RPMI8226 (cell line): ENCODE data around the gene SLC6A9.
A peak's percentile ranks its signal among the peaks of the same experiment; 100 is the strongest.

ENCODE experiments used
- DNase-seq: peaks from one replicate; pipeline ENCODE4 v3.0.0-alpha.2; 2015

SLC6A9 gene

DNA sequence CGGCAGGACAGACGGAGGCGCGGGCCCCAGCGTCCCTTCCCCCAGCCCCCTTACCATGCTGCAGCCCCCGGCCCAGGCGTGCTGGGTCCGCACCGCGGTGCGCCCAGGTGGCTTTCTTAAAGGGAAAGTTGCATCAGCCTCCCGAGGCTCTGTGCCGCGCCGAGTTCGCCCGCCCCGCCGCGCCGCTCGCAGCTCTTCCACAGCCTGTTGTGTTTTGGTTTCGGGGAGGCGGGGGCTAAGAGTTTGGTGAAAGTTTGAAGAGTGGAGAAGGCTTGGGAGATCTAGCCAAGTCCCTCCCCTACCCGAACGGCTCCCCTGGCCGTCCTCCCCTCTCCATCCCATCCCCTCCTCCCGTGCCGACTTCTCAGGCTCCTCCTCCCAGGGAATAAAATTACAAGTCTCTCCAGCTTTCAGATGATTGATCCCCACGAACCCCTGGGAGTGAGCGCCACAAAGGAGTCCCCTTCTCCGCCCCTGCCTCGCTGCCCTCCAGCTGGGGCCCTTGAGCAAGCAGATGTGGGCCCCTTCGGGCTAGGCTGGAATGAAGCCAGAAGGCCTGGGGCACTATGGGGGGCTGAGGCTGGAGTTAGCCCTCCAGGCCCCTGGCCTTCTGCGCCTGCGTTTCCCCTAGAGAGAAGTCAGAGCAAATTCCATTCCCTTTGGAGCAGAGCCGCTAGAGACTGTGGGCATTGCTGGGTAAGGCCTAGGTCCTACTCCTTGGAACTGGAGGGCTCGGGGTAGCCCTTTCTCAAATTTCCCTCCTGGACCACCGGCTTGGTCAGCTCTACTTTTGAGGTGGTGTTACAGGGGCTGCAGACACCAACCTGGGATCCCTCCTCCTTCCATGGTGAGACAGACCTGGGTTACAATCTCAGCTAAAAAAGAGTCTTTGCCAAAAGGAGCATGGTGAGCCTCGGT, at the start of gene SLC6A9:
SLC6A9 (minus strand) TSS at position 211 of the 918 bp plus-strand sequence. CDS start 7,185 bp downstream, outside the sequence.
- peak; percentile 73 for DNase-seq

DNA sequence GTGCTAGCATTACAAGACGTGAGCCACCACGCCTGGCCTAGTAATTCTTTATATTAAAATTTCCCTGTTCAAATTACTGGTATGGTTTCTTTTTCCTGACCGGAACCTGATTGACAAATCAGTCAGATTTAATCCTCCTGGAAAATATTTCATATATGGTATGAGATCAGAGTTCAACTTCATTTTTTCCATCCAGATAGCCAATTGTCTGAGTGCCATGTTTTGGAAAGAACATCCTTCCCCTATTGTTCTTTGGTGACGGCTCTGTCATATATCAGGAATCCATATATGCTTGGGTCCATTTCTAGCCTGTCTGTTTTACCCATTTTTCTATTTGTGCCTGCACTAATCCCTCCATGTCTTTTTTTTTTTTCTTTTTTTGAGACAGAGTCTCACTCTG, 48.3 kb upstream of the SLC6A9 start:
- no peak for DNase-seq

GRCh38 chr1:44078104-44078503, 46.8 kb upstream of the SLC6A9 start:
- no peak for DNase-seq

DNA sequence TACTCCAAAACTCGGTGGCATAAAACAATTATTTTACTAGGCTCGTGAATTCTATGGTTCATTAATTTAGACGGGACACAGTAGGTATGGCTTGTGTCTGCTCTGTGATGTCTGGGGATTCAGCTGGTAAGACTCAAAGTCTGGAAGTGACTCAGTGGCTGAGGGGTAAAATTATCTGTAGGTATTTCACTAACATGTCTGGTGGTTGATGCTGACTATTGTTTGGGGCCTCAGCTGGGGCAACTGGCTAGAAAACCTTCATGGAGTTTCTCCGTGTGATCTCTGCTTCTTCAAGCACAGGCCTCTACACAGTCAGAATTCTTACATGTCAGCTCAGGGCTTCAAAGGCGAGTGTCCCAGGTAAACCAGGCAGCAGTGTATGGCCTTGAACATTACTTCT, 46.2 kb upstream of the SLC6A9 start:
- DNase-seq = no peak

DNA sequence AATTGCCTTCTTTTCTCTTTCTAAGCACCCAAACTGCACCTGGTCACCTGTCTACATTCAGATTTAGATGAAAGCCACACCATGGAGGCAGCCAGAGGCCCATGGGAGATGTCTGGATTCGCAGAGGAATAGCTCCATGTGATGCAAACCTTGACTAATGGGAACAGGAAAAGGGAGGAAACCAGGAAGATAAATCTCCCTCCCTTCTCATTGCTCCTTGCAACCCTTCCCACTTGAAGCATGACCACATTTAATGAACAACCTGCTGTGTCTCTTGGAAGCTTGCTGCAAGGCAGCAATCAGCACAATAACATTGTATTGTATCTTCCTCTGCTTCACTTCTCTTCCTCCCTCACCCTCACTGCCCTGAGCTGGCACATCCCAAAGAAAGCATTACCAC, 44.8 kb upstream of the SLC6A9 start:
- DNase-seq = no peak

GRCh38 chr1:44074415-44074814, 43.2 kb upstream of the SLC6A9 start:
- DNase-seq = no peak

- peak; percentile 70 for DNase-seq
These were observed 42.3 kb upstream of the SLC6A9 start for GRCh38 chr1:44073528-44073927.

GRCh38 chr1:44072821-44073220, 41.6 kb upstream of the SLC6A9 start:
- DNase-seq = no peak

DNA sequence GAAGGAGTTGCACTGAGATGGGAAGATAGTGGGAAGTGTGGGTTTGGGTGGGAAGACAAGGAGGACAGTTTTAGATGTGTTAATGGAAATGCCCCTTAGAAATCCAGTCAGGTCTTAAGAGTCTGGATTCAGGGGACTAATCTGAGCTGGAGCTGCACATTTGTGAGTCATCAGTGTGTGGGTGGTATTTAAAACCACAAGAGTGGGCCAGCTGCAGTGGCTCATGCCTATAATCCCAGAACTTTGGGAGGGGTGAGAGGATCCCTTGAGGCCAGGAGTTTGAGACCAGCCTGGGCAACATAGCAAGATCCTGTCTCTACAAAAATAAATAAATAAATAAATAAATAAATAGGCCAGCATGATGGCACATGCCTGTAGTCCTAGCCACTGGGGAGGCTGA, 40.9 kb upstream of the SLC6A9 start:
- no peak for DNase-seq

DNA sequence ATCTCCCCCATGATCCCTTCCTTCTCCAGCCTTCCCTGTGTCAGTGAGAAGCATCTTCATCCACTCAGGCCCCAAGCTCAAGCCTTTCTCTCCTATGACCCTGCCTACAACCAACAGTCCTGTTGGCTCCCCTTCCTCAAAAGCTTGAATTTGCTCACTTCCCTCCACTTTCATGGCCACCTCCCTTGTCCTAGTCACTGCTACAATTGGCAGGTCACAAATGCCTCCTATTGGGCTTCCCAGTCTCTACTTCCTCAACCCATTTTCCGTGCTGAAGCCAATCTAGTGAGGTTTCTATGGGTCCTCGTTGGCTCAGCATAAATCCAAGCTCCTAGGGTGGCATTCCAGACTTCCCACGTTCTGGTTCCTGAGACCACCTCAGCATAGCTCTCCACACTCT, 40.2 kb upstream of the SLC6A9 start:
- no peak for DNase-seq

- DNase-seq = peak; percentile 50
These were observed 37.2 kb upstream of the SLC6A9 start for GRCh38 chr1:44068442-44068921.

DNA sequence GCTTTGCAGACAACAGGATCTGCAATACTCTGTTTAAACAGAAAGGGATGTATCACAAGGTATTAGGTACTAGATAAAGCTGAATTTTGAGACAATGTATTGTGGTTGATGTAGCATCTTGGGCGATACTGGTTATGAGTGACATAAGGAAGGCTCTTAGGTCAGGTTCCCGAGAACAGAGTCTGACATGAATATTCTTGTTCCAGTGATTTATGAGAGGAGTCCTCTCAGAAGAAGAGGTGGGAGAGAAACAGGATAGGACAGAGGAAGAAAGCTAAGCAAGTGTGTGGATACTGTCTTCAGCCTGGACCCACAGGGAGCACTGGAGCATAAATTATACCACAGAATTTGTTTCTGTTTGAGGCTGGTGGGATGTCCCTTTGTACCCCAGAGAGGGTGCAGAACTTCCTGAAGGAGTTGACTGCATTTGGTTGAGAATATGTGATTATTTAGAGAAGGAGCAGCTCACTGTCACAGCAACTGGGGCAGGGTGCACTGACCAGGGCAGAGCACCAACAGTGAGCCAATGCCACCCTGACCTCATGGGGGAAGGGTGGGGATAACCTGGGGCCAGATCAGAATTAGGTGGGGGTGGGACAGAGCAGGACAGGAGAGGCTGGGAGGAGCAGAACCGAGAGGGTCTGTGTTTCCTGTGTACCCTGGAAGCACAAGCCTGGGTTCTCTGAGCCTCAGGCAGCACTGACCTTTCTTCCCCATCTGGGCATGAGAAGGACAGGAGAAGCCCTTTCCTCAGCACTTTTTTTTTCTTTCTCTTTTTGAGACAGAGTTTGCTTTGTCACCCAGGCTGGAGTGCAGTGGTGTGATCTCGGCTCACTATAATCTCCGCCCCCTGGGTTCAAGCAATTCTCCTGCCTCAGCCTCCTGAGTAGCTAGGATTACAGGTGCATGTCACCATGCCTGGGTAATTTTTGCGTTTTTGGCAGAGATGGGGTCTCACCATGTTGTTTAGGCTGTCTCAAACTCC, 36.3 kb upstream of the SLC6A9 start:
- DNase-seq = peak; percentile 49

- no peak for DNase-seq
These were observed 31.5 kb upstream of the SLC6A9 start for GRCh38 chr1:44062656-44063179.

- no peak for DNase-seq
These were observed 30.6 kb upstream of the SLC6A9 start for GRCh38 chr1:44061857-44062256.

DNA sequence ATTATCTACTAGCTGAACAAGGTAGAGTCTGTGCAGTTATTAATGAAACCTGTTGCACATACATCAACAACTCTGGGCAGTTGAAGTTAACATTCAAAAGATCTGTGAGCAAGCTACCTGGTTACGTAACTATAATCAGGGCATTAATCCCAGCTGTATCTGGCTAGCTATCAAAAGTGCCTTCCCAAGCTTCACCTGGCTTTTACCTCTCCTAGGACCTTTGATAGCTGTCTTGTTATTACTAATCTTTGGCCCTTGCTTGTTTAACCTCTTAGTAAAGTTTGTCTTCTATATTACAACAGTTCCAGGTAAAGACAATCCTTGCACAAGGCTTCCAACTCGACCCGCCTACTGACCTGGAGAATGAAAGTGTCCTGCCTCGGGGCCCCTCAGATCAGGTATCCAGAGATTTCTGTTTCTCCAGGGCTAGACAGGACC, 29.6 kb upstream of the SLC6A9 start:
- DNase-seq = no peak

DNA sequence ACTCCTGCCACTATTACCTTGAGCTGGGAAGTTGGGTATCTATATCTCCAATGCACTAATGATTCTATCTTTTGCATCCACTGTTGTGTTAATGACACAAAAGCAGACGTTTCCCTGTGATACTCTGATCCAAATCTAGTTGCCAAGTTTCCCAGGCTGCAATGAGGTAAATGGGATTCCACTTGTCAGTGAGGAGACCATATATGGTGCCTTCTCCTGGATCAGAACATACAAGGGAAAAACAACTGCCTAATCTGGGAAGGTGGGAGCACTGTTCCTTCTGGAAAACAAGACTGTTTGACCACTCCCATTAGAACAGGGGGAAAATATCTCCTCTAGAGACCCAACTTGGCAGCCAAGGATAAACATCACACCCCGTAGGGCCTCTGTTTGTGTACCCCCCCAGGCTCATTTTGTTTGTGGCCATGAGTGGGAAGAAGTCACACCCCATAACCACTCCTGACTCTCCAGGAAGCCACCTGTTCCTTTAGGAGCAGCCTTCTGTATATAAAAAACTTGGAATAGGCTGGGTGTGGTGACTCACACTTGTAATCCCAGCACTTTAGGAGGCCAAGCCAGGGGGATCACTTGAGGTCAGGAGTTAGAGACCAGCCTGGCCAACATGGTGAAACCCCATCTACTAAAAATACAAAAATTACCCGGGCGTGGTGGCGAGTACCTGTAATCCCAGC, 28.5 kb upstream of the SLC6A9 start:
- DNase-seq = no peak

GRCh38 chr1:44059212-44059611, 27.9 kb upstream of the SLC6A9 start:
- DNase-seq = no peak

GRCh38 chr1:44057293-44057692, 26.0 kb upstream of the SLC6A9 start:
- DNase-seq = no peak

DNA sequence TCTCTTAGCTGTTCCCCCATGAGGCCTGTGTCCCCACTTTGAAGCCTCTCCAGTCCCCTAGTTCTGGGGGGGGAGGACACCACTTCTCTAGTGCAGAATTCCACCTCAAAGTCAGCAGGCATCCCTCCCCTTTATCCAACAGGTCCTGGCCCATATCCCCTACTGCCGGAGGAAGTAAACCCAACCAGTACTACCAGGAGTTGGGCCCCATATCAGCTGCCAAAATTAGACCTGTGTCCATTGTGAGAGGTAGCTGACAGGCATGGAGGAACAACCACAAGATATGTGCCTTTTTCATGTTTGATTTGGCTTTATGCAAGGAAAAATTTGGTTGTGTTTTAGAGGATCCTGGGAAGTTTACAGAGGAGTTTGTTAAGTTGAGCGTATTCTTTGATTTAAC, 22.1 kb upstream of the SLC6A9 start:
- no peak for DNase-seq

DNA sequence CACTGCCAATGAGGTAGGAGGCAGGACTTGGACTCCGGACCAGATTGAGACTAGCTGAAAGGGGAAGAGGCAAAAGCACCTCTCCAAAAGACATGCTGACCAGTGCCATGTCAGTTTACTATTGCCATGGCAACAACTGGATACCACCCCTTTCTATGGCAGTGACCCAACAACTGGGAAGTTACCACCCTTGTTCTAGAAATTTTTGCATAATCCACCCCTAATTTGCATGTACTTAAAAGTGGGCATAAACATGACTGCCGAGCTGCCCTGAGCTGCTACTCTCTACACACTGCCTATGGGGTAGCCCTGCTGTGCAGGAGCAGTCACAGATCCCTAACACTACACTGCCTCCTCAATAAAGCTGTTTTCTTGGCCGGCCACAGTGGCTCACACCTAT, 19.0 kb upstream of the SLC6A9 start:
- DNase-seq = peak; percentile 34

GRCh38 chr1:44049839-44050238, 18.6 kb upstream of the SLC6A9 start:
- DNase-seq = no peak

GRCh38 chr1:44048532-44049215, 17.4 kb upstream of the SLC6A9 start:
- DNase-seq = no peak
